Measurements from ENCODE around the gene MTHFR.

MTHFR gene

GRCh38 chr1:11752359-11753088 lies 53.2 kb downstream of the MTHFR start:
- DNase-seq, result no peak

- no peak for DNase-seq
Measured at GRCh38 chr1:11751087-11751486, 54.7 kb downstream of the MTHFR start.

DNA sequence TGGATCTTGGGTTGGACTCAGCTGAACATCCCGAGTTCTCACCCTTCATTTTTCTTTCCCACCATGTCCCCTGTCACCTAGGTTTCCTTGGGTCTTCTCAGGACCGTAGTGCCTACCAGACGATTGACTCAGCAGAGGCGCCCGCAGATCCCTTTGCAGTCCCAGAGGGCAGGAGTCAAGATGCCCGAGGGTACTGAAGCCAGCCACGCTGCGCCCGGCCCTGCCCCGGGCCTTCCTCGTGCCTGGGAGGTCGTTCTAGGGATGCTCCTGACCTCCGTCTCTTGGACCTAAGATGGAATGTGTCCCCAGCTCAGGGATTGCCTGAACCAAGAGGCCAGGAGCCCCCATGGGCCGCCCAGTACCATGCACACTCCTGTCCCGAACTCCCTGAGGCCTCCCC lies 55.8 kb downstream of the MTHFR start:
- no peak for DNase-seq

GRCh38 chr1:11749203-11749689 lies 56.5 kb downstream of the MTHFR start:
- DNase-seq, result peak; percentile 46

- no peak for DNase-seq
Measured at GRCh38 chr1:11748294-11749202, 57.2 kb downstream of the MTHFR start.

- DNase-seq, result no peak
Measured at GRCh38 chr1:11746795-11747487, 58.8 kb downstream of the MTHFR start.

DNA sequence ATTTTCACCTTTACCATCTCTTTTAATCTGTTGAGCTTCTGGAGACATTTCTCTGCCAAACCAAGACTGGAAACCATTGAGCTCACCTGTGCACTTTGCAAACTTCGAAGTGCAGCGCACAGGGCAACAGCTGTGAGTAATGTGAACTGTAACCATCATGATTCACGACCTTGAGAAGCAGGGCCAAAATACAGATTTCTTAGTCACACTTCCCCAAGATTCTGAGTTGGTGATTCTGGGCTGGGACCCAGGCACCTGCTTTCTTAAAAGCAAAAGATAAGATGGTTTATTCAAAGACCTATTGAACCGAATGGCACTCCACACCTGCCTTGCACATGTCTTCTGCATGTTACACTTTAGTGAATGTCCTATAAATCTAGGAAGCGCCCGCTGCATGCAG lies 59.7 kb downstream of the MTHFR start:
- DNase-seq, result no peak

GRCh38 chr1:11744287-11744686 lies 61.5 kb downstream of the MTHFR start:
- no peak for DNase-seq

DNA sequence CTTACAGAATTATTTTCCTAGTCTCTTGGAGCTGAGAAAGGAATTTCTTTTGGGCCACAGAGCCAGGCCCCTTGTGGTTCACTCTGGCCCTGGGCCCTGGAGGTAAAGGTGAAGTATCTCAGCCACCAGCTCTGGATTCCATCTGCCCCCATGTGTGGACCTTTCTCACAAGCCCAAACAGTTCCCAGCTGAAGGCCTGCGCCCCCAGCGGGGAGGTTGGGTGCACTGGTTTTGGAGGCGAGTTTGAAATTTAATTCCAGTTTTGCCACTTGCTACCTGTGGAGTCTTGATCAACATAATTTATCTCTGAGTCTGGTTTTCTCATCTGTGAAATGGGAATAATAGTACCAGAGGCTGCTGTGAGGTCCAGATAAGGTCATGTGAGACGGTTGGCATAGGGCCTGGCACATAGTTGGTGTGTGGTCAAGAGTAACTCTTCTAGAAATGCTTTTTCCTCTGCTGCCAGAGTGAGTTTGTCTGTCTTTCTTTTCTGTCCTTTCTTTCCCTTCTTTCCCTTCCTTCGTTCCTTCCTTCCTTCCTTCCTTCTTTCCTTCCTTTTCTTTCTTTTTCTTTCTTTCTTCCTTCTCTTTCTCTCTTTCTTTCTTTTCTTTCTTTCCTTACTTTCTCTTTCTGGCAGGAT lies 63.7 kb downstream of the MTHFR start:
- DNase-seq, result no peak

DNA sequence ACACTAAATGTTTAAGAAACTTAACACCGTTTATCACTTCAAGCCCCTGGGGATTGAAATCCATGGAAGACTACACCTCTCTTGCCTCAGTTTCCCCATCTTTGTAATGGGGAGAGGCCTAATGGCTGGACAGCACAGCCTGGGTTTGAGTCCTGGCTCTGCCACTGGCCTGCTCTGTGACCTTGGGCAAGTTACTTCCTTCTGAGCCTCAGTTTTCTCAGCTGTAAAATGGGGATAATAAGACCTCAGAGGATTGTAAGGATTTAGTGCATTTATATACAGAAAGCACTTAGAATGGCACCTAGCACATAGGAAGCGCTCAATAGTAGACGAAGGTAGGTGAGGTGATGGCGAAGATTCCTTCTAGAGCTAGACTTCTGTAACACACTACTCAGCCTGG lies 64.3 kb downstream of the MTHFR start:
- no peak for DNase-seq

DNA sequence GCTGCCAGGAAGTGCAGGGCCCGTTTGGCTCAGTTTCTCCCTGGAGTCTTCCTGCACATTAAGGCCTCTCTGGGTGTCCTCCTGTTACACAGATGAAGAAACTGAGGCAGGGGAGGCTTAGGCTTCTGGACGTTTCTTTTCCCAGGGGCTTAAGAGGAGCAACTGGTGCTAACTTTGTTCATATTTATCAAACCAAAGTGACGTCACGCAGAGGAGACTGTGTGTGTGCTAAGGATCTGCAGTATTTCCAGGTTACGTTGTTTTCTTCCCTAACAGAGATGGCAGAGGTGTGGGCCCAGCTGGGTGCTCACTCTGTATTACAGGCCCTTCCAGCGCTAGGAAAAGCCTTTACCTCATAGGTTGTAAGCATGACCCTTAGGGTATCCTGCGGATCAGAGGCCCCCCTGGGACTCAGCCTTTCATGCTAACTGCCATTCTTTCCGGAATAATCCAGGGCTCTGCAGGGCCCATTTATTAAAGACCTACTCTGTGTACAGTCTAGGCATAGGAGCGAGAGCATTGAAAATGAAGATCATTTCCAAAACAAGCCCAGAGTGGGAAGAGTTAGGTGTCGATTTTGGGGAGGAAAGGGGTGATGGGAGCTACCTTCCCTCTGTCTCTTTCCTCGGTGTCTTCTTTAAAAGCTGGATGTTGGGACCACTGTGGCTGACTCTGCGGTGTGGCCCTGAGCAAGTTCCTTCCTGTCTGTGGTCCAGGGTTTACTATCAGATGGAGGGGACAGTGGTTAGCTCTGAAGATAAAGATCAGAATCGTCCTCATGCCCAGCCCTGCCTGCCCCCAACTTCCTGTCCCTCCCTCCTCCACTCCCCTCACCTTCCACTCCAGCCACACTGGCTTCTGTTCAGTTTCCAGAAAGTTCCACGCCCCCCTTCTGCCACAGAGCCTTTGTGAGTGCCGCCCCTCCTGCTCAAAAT lies 65.2 kb downstream of the MTHFR start:
- no peak for DNase-seq

- no peak for DNase-seq
Measured at GRCh38 chr1:11738783-11739182, 67.0 kb downstream of the MTHFR start.

DNA sequence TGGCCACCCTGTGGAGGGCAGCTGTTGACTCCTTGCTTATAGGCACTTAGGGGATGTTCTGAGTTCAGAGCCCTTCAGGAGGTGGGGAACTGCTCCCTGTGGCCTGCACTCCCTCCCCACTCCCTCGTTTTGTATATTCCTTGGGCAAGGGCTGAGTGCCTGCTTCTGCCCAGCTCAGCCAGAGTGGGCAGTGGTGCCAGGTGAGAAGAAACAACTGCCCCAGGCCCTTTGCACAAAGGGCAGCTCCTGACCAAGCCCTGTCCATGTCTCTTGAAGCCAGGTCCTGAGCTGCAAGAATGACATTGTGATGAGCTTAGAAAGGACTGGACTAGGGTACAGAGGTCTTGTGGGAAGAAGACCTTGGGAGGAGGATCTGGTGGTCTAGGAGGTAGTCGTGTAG lies 67.7 kb downstream of the MTHFR start:
- no peak for DNase-seq

DNA sequence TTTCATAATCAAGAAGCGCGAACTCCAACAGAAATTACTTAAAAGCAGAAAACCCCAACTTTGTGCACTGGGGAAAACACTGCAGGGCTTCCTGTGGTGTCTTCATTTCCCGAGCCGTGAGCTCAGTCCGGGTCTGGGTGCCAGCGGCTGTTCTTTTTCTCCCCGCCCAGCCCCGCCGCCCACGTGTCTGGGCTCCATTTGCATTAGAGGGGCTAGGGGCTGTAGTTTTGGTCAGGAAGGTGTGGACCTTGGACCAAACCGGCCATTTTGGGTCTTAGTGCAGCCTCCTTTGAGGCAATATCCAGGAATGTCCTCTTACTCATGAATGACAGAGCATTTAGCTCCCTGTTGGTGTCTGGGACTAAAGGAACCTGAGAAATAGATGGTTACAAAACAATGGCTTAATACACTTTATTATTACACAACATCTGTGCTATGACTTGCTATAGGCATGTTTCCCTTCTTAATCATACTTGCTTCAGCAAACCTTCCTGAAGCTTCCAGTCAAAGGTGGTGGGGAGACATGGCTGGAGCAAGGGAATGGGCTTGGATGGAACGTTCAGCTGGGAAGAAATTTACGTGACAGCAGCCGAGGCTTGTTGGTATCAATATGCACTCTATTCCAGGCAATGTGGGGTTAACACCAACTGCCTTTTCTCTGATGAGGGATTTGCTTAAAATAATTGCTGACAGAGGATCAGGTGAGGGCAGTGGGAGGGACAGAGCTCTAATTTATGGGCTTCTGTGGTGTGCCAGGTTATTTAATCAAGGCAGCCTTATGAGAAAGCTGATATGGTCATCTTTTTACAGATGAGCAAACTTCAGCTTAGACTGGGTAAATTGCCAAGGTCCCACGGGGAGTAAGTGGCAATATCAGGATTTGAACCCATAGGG lies 68.8 kb downstream of the MTHFR start:
- DNase-seq, result peak; percentile 43

GRCh38 chr1:11735854-11736745 lies 69.7 kb downstream of the MTHFR start, which contains the start of gene AGTRAP:
AGTRAP (plus strand) TSS chr1:11736136; CDS start chr1:11736209, 73 bp downstream.
- DNase-seq, result peak; percentile 84
